Neutrophil (primary cell): ENCODE data around the gene UACA.

ENCODE experiments used
- H3K27ac ChIP-seq: fragments of 200-600 bp; sonication (generic); 2 replicates; pipeline ENCODE4 v1.5.1; 2016; ENCODE audit warnings: mild to moderate bottlenecking, moderate library complexity
- H3K27me3 ChIP-seq: fragments of 200-600 bp; sonication (generic); 2 replicates; pipeline ENCODE4 v1.6.0; 2016; ENCODE audit warnings: mild to moderate bottlenecking
- H3K36me3 ChIP-seq: fragments of 200-600 bp; sonication (generic); 2 replicates; pipeline ENCODE4 v1.5.1; 2017
- H3K4me1 ChIP-seq, 2 experiments: fragments of 200-600 bp in 1 of 2; sonication (generic) in 1 of 2; 1 replicate in 1 of 2; 2 replicates in 1 of 2; pipeline versions ENCODE4 v1.5.1 to v1.6.1; 2013 to 2016; ENCODE audit warnings: low read depth in 1 of 2, low read length in 1 of 2, mild to moderate bottlenecking in 1 of 2, moderate library complexity in 1 of 2; ENCODE audit not compliant: control insufficient read depth in 1 of 2, insufficient read depth in 1 of 2
- H3K4me3 ChIP-seq, 2 experiments: fragments of 200-600 bp in 1 of 2; sonication (generic) in 1 of 2; 1 replicate in 1 of 2; 2 replicates in 1 of 2; pipeline ENCODE4 v1.5.1; 2013 to 2016; ENCODE audit warnings: low read depth in 1 of 2, low read length in 1 of 2, mild to moderate bottlenecking in 1 of 2, moderate library complexity in 1 of 2
- H3K9me3 ChIP-seq: fragments of 200-600 bp; sonication (generic); 2 replicates; pipeline ENCODE4 v1.5.1; 2016
- TF ChIP-seq, protein P1 (sequence below): fragments of 200-600 bp; sonication (generic); IDR thresholded peaks from 2 replicates; pipeline ENCODE4 v1.5.1; 2016; ENCODE audit warnings: antibody characterized with exemption

Gene UACA

GRCh38 chr15:70635895-70636294 lies 127.5 kb downstream of the UACA start:
- Histone ChIP-seq H3K36me3 (no peaks in the 10 kb centered on the region), H3K9me3 (no peaks in the 10 kb centered on the region), H3K4me3 (no peak overlapping the region), H3K27me3 (no peaks in the 10 kb centered on the region), H3K27ac (peak overlapping the region; percentile 76), H3K4me1 (peaks cover 62 to 74% of the 10 kb centered on the region in 2 experiments)
- TF ChIP-seq, protein P1, sequence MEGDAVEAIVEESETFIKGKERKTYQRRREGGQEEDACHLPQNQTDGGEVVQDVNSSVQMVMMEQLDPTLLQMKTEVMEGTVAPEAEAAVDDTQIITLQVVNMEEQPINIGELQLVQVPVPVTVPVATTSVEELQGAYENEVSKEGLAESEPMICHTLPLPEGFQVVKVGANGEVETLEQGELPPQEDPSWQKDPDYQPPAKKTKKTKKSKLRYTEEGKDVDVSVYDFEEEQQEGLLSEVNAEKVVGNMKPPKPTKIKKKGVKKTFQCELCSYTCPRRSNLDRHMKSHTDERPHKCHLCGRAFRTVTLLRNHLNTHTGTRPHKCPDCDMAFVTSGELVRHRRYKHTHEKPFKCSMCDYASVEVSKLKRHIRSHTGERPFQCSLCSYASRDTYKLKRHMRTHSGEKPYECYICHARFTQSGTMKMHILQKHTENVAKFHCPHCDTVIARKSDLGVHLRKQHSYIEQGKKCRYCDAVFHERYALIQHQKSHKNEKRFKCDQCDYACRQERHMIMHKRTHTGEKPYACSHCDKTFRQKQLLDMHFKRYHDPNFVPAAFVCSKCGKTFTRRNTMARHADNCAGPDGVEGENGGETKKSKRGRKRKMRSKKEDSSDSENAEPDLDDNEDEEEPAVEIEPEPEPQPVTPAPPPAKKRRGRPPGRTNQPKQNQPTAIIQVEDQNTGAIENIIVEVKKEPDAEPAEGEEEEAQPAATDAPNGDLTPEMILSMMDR = no peak

DNA sequence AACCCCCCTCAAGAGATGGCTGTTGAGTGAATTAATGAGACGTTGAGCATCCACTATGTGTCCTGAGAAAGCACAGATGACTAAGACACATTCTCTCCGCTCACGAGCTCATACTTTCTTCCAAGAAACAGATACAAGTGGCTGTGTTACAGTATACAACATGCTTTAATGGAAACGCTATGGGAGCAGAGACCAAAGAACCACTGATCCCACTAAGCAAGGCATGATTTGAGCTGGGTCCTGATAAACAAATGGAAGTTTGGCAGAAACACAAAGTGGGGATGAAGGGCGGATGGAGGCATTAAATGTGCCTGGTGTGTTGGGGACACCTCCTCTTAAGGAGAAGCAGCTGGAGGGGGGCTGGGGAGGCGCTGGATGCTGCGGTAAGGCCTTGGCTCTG lies 129.4 kb downstream of the UACA start:
- no peak overlapping the region for H3K4me3 ChIP-seq
- peaks cover 67 to 81% of the 10 kb centered on the region in 2 experiments for H3K4me1 ChIP-seq
- no peaks in the 10 kb centered on the region for H3K9me3 ChIP-seq
- no peaks in the 10 kb centered on the region for H3K36me3 ChIP-seq
- no peaks in the 10 kb centered on the region for H3K27me3 ChIP-seq
- TF ChIP-seq, protein P1 = no peak
- H3K27ac ChIP-seq = peak overlapping the region; percentile 73

- no peaks in the 10 kb centered on the region for H3K36me3 ChIP-seq
- TF ChIP-seq, protein P1 = no peak
- no peaks in the 10 kb centered on the region for H3K27me3 ChIP-seq
- H3K27ac ChIP-seq = peak overlapping the region; percentile 73
- no peaks in the 10 kb centered on the region for H3K9me3 ChIP-seq
- H3K4me1 ChIP-seq = peaks cover 60 to 78% of the 10 kb centered on the region in 2 experiments
- H3K4me3 ChIP-seq = no peak overlapping the region
Observed at GRCh38 chr15:70633103-70633831, 130.1 kb downstream of the UACA start.

- TF ChIP-seq, protein P1 = no peak
- H3K9me3 ChIP-seq = no peaks in the 10 kb centered on the region
- H3K27me3 ChIP-seq = no peaks in the 10 kb centered on the region
- H3K36me3 ChIP-seq = no peaks in the 10 kb centered on the region
- H3K4me3 ChIP-seq = no peak overlapping the region
- peaks cover 60 to 79% of the 10 kb centered on the region in 2 experiments for H3K4me1 ChIP-seq
- H3K27ac ChIP-seq = peak overlapping the region; percentile 73
Observed at GRCh38 chr15:70632491-70633102, 130.8 kb downstream of the UACA start.

DNA sequence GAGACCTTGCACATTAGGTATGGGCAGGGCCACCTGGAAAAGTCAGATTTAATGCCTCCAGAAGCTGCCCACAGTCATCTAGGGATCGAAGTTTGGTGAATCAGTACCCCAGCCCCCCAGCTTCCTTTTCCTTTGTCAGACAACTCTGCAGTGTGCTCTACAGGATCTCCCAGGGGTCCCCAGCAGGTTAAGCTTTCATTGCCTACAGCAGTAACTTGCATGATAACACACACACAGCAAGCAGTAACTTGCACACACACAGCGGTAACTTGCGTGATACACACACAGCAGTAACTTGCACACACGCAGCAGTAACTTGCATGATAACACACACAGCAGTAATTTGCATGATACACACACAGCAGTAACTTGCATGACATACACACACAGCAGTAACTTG lies 131.3 kb downstream of the UACA start:
- Histone ChIP-seq H3K27me3 (no peaks in the 10 kb centered on the region), H3K4me1 (peaks cover 60 to 77% of the 10 kb centered on the region in 2 experiments), H3K27ac (peak overlapping the region; percentile 73), H3K36me3 (no peaks in the 10 kb centered on the region), H3K9me3 (no peaks in the 10 kb centered on the region), H3K4me3 (peak overlapping the region in 1 of 2 experiments; percentile 2)
- TF ChIP-seq, protein P1 = no peak
